Pancreas (tissue), 10 donors: ENCODE measurements around the gene OR2Z1. TPM values are rescaled to one million over a fixed set of nuclear protein-coding genes. Genes with fewer than 3 reads are reported as not detected.

Experiments used
- ATAC-seq, 4 donors: fragments of 200-7000 bp; cut with Tn5 transposase; one replicate each; pipeline versions ENCODE4 v1.8.0 to v1.9.1; 2020; ENCODE audit warnings: mild to moderate bottlenecking in 4 of 4, moderate library complexity in 4 of 4
- DNase-seq, 6 donors: peaks; one replicate each; pipeline ENCODE4 v3.0.0-alpha.2; 2020
- FAIRE-seq: peaks from 2 replicates; lab custom pipeline; 2012; peaks lifted over from hg19 to GRCh38; lab: Jason Lieb, UNC
- H3K27ac ChIP-seq, 4 donors: fragments of 200-600 bp; sonication (generic); 1 replicate in 3 of 4; 2 replicates in 1 of 4; pipeline versions ENCODE4 v1.5.0 to v1.8.0; 2020
- H3K27me3 ChIP-seq, 4 donors: fragments of 200-600 bp; one replicate each; pipeline ENCODE4 v1.8.0; 2021
- H3K36me3 ChIP-seq, 3 donors: fragments of 200-600 bp; sonication (generic) in 1 of 3; one replicate each; pipeline versions ENCODE4 v1.5.0 to v1.8.0; 2020 to 2021
- H3K4me1 ChIP-seq, 3 donors: fragments of 200-600 bp; one replicate each; pipeline ENCODE4 v1.8.0; 2021
- H3K4me3 ChIP-seq, 4 donors: fragments of 200-600 bp; sonication (generic) in 2 of 4; one replicate each; pipeline versions ENCODE4 v1.5.0 to v1.8.0; 2020 to 2021
- H3K9me3 ChIP-seq, 4 donors: fragments of 200-600 bp; one replicate each; pipeline ENCODE4 v1.8.0; 2021
- WGBS, 2 donors: extraction: QIAGEN DNeasy Blood & Tissue Kit; methylation state at CpG; one replicate each; pipeline ENCODE4 v1.1.7; 2013; 5-methylcytosine and 5-hydroxymethylcytosine counted together
- intact Hi-C, 3 donors: fragments of 100-400 bp; cut with DNase I; formaldehyde crosslinking; loops; one replicate each; pipeline versions ENCODE4 v1.11.1 to v1.14.2; 2022
- polyA plus RNA-seq, 2 donors: library from polyadenylated mRNA; stranded (reverse); fragments of 200-250 nt; gene quantifications; one replicate each; pipeline ENCODE4 v1.2.3, GENCODE V29; 2013
- total RNA-seq, 6 donors: library from RNA; stranded (reverse); fragmentation: NEBNext Ultra II Directional in 4 of 6; extraction: Animal tissue kit (Norgen Biotek cat#: 25700) in 4 of 6; gene quantifications; one replicate each; pipeline versions ENCODE4 v1.2.1 to v1.2.4, GENCODE V29; 2021 to 2023
- TF ChIP-seq, protein P1 (sequence below), 4 donors: fragments of 200-600 bp; sonication (generic) in 3 of 4; IDR thresholded peaks; one replicate each; pipeline versions ENCODE4 v1.5.0 to v1.8.0; 2021; ENCODE audit warnings: antibody characterized with exemption in 4 of 4
- donor health status: healthy with polysubstance abuse.
- donor health status: DM: no; HTN: no; CAD: no; lungs with moderate emphysema.
- donor health status: DM: no; HTN: no; CAD: no.
- donor health status: control.
- donor health status: control.
- donor health status: Bipolar disorder and iron deficiency.
- donor health status: DM: yes; HTN: yes; CAD: no.
- donor health status: DM: no; HTN: no; CAD: no.
- donor health status: DM: no; HTN: no; CAD: no.
- donor health status: DM: yes; HTN: yes; CAD: no.

OR2Z1 gene
- total and polyA plus RNA-seq, 8 donors, result not detected

DNA sequence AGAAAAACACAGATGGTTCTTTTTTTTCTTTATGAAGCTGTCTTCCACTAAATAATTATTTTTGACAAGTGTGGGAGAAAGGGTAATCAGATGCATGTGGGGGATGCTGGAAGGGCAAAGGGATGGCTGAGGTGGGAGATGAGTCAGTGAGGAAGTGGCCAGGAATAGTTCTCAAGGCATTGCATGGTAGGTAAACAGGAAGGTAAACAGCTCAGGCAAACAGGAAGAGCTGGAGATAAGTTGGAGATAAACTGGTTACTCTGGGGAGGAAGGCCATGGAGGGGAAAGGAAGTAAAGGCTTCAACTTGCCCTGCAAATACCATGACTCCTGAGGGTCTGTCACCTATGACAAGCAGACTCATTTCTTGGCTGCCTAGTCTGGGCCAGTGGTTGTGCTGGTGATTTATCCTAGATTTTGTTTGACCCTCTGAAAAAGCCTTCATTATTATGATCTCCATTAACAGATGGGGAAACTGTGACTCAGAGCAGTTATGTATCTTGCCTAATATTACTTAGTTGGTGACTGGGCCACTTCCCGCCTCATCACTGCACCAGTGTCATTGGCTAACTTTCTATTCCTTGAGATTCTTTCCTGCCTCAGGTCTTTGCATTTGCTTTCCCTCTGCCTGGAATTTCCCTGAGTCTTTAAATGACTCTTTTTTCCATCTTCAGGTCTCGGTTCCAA lies 39.9 kb upstream of the OR2Z1 start:
- no peaks in the 10 kb centered on the region for H3K36me3 ChIP-seq
- no peak overlapping the region for H3K27ac ChIP-seq
- H3K4me1 ChIP-seq, result no peaks in the 10 kb centered on the region
- H3K27me3 ChIP-seq, result no peaks in the 10 kb centered on the region
- WGBS, 2 donors, result 53 to 71% methylated on average over 2 of the region's 2 CpGs
- no peaks in the 10 kb centered on the region for H3K9me3 ChIP-seq
- ATAC-seq (no peak), FAIRE-seq (no peak), DNase-seq (no peak)
- no peak overlapping the region for H3K4me3 ChIP-seq
- intact Hi-C loops, result no loop called here
- TF ChIP-seq, protein P1, sequence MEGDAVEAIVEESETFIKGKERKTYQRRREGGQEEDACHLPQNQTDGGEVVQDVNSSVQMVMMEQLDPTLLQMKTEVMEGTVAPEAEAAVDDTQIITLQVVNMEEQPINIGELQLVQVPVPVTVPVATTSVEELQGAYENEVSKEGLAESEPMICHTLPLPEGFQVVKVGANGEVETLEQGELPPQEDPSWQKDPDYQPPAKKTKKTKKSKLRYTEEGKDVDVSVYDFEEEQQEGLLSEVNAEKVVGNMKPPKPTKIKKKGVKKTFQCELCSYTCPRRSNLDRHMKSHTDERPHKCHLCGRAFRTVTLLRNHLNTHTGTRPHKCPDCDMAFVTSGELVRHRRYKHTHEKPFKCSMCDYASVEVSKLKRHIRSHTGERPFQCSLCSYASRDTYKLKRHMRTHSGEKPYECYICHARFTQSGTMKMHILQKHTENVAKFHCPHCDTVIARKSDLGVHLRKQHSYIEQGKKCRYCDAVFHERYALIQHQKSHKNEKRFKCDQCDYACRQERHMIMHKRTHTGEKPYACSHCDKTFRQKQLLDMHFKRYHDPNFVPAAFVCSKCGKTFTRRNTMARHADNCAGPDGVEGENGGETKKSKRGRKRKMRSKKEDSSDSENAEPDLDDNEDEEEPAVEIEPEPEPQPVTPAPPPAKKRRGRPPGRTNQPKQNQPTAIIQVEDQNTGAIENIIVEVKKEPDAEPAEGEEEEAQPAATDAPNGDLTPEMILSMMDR (IDR thresholded peaks at IDR 0.05), result no peak

DNA sequence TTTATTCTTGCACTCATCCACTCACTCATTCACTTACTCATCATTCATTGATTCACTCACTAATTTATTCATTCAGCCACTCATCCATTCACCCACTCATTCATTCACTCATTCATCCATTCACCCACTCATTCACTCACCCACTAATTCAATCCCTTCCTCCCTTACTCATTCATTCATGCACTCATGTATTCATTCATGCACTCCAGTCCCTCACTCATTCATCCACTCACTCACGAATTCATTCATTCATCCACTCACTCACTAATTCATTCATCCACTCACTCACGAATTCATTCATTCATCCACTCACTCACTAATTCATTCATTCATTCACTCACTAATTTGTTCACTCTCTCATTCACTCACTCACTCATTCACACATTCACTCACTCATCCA lies 39.0 kb upstream of the OR2Z1 start:
- no peak for FAIRE-seq
- no peak for DNase-seq
- intact Hi-C loops, result no loop called here
- no peak for ATAC-seq
- H3K36me3 ChIP-seq, result no peaks in the 10 kb centered on the region
- H3K27ac ChIP-seq, result no peak overlapping the region
- TF ChIP-seq, protein P1 (IDR thresholded peaks at IDR 0.05), result no peak
- no peaks in the 10 kb centered on the region for H3K4me1 ChIP-seq
- H3K9me3 ChIP-seq, result no peaks in the 10 kb centered on the region
- WGBS, 2 donors, result 19 to 30% methylated on average over 2 of the region's 2 CpGs
- H3K4me3 ChIP-seq, result no peak overlapping the region
- H3K27me3 ChIP-seq, result no peaks in the 10 kb centered on the region

DNA sequence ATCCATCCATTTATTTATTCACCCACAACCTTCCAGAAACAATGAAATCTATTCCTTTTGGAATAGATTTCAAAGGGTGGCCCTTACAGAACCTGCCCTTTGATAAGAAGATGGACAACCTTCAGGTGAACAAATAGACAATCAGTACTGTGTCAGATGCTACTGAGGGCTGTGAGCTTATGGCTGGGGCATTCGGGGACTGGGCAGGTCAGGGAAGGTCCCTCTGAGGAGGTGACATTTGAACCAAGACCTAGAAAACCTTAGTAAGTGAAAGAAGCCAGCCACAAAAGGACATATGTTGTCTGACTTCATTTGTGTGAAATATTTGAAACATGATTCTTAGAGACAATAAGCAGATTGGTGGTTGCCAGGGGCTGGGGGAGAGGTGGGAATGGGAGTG lies 38.5 kb upstream of the OR2Z1 start:
- no peak for DNase-seq
- WGBS, 2 donors, result 34 to 45% methylated on average over 1 of the region's 1 CpG
- TF ChIP-seq, protein P1 (IDR thresholded peaks at IDR 0.05), result no peak
- Histone ChIP-seq H3K27ac (no peak overlapping the region), H3K36me3 (no peaks in the 10 kb centered on the region), H3K9me3 (no peaks in the 10 kb centered on the region), H3K27me3 (no peaks in the 10 kb centered on the region), H3K4me1 (no peaks in the 10 kb centered on the region), H3K4me3 (no peak overlapping the region)
- ATAC-seq, result no peak
- FAIRE-seq, result no peak
- intact Hi-C loops, result no loop called here

DNA sequence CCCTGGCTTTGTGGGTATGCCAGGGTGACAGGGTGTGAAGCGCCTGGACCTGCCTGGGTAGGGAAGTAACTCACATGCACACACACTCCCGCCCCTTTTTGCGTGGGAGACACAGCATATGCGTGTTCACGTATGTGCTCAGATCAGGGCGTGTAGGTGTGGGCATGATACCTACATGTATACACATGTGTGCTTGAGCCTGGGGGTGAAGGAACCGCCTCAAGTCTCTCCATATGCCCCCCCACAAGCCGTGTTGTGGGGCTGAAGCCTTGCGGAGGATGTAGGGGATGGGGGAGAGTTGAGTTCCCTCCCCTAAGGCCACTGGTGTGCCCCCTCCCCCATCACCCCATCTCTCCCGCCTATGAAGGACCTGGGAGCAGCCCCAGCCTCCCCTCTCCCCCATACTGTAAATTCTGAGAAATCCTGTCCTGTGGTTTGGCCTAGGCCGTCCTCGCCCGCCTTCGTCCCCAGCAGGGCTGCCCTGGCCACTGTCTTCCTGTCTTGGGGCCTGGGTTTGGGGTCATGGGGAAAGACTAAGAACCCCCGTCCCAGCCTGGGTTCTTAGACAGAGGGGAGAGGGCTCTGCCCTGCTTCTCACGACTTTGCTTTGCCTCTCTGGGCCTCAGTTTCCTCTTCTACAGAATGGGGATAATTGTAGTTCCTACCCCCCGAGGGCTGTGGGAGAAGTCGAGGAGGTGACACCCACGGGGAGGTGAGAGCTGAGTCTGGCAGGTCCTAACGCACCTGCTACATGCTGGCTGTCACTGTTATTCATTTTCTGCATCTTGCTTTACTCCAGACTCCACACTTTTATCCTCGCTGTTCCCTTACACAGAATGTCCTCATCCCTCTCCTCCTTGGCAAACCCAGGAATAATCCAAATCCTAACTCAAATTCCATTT lies 37.2 kb upstream of the OR2Z1 start:
- DNase-seq, result no peak
- Histone ChIP-seq H3K27me3 (no peaks in the 10 kb centered on the region), H3K4me1 (no peaks in the 10 kb centered on the region), H3K4me3 (no peak overlapping the region), H3K36me3 (no peaks in the 10 kb centered on the region), H3K9me3 (no peaks in the 10 kb centered on the region), H3K27ac (no peak overlapping the region)
- TF ChIP-seq, protein P1 (IDR thresholded peaks at IDR 0.05), result no peak
- intact Hi-C loops, result no loop called here
- 55 to 67% methylated on average over 20 to 21 of the region's 21 CpGs for WGBS, 2 donors
- no peak for ATAC-seq
- FAIRE-seq, result no peak
